GM10248 (cell line): ENCODE results near the gene RIMKLB.

Experiments used
- CTCF ChIA-PET: fragments of 300-600 bp; sonication (Branson Sonifier 250); formaldehyde crosslinking; extraction: SDS; loops from one replicate; lab custom pipeline; 2021; ENCODE audit warnings: antibody characterized with exemption; lab: Yijun Ruan, JAX
- POLR2A ChIA-PET: fragments of 350-650 bp; sonication (Branson Sonifier 250); formaldehyde crosslinking; extraction: SDS; loops from one replicate; lab custom pipeline; 2020; ENCODE audit warnings: antibody characterized with exemption; lab: Yijun Ruan, JAX
- DNase-seq: peaks from one replicate; pipeline ENCODE4 v3.0.0; 2012; ENCODE audit errors: extremely low spot score
- CTCF ChIP-seq: IDR thresholded peaks from 2 replicates; pipeline ENCODE4 v1.5.1; 2012; ENCODE audit warnings: mild to moderate bottlenecking, low read depth; ENCODE audit errors: extremely low read depth, missing control alignments, control extremely low read depth

Gene RIMKLB

DNA sequence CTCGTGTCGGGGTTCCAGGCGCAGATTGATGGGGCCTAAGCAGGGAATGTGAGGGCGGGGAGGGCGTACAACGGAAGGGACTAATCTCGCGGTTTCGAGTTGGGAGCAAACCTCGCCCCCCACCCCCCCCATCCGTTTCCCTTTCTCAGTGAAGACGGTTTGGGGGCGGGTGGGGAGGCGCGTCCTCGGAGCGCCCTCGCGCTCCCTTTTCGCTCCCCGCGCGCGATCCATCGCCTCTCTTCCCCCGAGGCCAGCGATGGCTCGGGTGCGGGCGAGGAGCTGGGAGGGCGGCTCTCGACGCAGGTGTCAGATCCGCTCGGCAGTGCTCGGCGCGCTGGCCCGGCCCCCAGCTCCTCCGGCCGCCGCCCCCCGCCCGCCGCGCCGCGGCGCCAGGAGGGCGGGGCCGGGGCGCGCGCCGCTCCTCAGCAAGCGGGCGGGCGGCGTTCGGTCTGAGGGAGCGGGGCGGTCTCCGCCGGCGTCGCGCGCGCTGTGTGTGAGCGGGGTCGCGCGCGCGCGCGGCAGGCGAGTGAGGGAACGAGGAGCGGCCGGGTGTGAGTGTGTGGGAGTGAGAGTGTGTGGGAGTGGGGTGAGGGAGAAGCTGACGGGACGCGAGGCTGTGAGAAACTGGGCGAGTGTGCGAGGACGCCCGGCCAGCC, at the start of gene RIMKLB:
Gene RIMKLB, plus strand, starts transcription at position 516 of the 656 bp plus-strand sequence. CDS start 15,876 bp downstream, outside the sequence.
- CTCF ChIA-PET: interaction anchor here (1.2 to 1.7 kb wide), 5 partner anchors 16 to 352 kb away, joined by 4 to 7 read pairs (median 5); no protein-coding TSS in a partner anchor
- POLR2A ChIA-PET: no interaction called here
- peak; percentile 90 for DNase-seq
- TF ChIP-seq CTCF: no peak

DNA sequence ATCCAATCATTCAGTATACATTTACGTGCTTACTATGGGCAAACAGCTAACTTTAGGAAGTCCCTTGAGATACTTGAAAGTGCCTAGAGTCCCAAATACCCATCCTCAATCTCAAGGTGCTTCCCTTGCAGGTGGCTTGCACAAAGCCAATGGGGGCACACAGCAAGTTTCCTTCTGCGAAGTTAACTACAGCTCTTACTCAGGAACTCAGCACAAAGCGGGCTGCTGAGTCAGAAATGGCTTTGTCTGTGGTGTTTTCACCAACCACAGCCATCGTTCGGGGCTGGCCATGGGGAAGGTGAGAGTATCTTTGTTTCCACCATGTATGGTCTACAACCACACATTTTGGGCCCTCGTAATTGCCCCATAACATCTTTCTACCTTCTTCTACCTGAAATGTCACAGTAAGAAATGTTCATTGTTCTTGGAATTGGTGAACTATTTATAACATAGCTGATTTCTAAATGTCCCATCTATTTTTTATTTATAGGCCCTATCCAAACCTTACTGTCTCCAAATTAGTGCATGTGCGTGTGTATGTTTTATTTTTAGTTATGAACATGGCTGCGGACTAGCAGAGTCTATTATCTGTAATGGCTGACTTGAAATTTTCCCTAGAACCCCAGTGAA, 49.1 kb upstream of the RIMKLB start:
- DNase-seq: peak; percentile 75

DNA sequence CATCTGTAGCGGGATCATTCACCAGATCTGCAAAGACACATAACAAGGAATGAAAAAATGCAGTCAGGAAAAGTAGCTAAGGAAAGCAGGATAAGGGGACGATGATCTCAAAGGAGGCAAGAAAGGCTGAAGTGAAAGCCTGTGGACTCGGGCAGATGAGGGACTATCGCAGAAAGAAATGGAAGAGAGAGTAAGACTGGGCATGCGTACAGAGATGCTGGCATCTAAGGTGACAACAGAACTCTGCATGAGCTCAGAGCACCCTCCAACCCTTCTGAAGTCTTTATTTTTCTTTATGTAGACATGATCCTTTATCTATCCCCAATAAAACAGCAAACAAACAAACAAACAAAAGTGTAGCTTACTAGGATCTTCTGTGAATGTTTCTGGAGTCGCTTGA, 42.4 kb upstream of the RIMKLB start:
- DNase-seq: no peak
- ChIA-PET CTCF (interaction anchor here (1.0 to 4.6 kb wide), 5 partner anchors 44 to 394 kb away, joined by 3 to 37 read pairs (median 5); no protein-coding TSS in a partner anchor), POLR2A (no interaction called here)
- no peak for TF ChIP-seq CTCF

More for the DNA sequence above, 49.1 kb upstream of the RIMKLB start:
- CTCF ChIA-PET: interaction anchor here (0.8 to 4.8 kb wide), 7 partner anchors 9 to 301 kb away, joined by 3 to 35 read pairs (median 4); partner anchors contain the start of genes AICDA and M6PR
- TF ChIP-seq CTCF: no peak
- POLR2A ChIA-PET: interaction anchor here (0.6 to 1.4 kb wide), 3 partner anchors 36 to 1021 kb away, joined by 3 to 4 read pairs (median 3); partner anchors contain the start of genes AICDA and CLEC2D

DNA sequence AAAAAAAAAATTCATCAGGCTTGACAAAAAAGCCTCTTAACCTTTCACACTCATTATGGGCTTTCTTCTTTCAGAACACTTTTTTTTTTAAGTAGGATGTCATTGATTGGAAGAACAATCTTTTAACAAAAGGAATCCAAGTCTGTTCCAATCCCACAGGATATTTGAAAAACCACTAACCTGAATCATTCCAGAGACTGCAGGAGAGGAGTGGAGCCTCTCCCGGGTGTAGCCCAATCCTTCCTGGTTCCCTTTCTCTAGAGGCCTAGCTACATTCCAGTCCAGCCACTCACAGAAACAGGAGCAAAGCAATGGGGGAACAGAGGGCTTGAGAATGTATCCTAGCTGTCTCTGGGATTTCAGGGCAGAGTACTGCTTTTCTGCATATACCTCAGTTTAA, 39.4 kb upstream of the RIMKLB start:
- no peak for TF ChIP-seq CTCF
- ChIA-PET CTCF (interaction anchor here (1.1 to 4.6 kb wide), 15 partner anchors 10 to 391 kb away, joined by 3 to 37 read pairs (median 10); partner anchors contain the start of genes AICDA and M6PR), POLR2A (no interaction called here)
- no peak for DNase-seq

- ChIA-PET CTCF (interaction anchor here (0.9 to 1.5 kb wide), 9 partner anchors 9 to 229 kb away, joined by 3 to 6 read pairs (median 4); no protein-coding TSS in a partner anchor), POLR2A (no interaction called here)
- DNase-seq: no peak
- no peak for TF ChIP-seq CTCF
Measured at GRCh38 chr12:8661016-8661415, 36.8 kb upstream of the RIMKLB start.

DNA sequence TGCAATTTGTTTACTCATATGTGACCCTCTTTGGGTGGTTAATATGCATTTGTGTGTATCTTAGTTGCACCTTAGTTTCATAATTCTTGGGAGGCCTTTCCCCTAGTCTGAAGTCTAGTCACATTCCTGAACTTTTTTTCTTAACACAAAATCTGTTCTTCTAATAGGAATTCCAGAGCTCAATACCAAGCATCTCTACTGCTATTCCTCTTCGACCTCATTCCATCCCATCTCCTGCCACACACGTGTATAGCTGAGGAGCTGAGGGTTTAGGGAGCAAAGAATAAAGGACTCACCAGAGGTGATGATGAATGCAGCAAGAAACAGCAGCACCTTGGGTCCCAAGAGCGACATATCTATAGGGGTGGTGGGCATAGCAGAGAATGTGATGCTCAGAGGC, 36.0 kb upstream of the RIMKLB start:
- TF ChIP-seq CTCF: no peak
- ChIA-PET CTCF (interaction anchor here (1.0 to 1.5 kb wide), 3 partner anchors 8 to 229 kb away, joined by 3 to 4 read pairs (median 4); no protein-coding TSS in a partner anchor), POLR2A (no interaction called here)
- no peak for DNase-seq
